Breast epithelium (tissue), 3 donors: ENCODE results near the gene PSMD5.

Source experiments
- CTCF ChIP-seq, 3 donors: fragments of 450-650 bp; IDR thresholded peaks; one replicate each; pipeline ENCODE4 v1.5.1; 2016 to 2017; ENCODE audit warnings: antibody characterized with exemption in 3 of 3, mild to moderate bottlenecking in 3 of 3, moderate library complexity in 3 of 3
- POLR2A ChIP-seq: fragments of 450-650 bp; IDR thresholded peaks from one replicate; pipeline ENCODE4 v1.6.1; 2016; ENCODE audit warnings: antibody characterized with exemption, mild to moderate bottlenecking, moderate library complexity

GRCh38 chr9:120875195-120875565, 32.5 kb upstream of the PSMD5 start:
- TF ChIP-seq CTCF (IDR thresholded peaks at IDR 0.05), result no peak
- TF ChIP-seq POLR2A, result no peak
